ENCODE results near the gene LPP.

GRCh38 chr3:188158731-188159310, 4.9 kb downstream of the LPP start:
- TF ChIP-seq REST (IDR thresholded peaks at IDR 0.05; ENCODE audit: insufficient read depth in 1 of 2, low read depth in 2 of 2, low read length in 2 of 2): no peak
- no peak for TF ChIP-seq POLR2AphosphoS5 (IDR thresholded peaks at IDR 0.05; ENCODE audit: low read depth, low read length)
- no peak for TF ChIP-seq SIN3A (IDR thresholded peaks at IDR 0.05; ENCODE audit: borderline replicate concordance, insufficient read depth, low read length)
- no peak for TF ChIP-seq TAF1 (IDR thresholded peaks at IDR 0.05; ENCODE audit: borderline replicate concordance, insufficient read depth, low read length)
